NCI-H524 treated with DMSO at 0.1 percent for 48 hours (cell line): ENCODE measurements around the gene GPRASP3.
"Not testable (repeated sequence)": the region's sequence is repeated elsewhere in the genome, so short reads cannot be mapped to it uniquely, and the experiment has no call there.

ENCODE experiments used
- DNase-seq: peaks from one replicate; lab custom pipeline; 2025; lab: John Stamatoyannopoulos, UW

GPRASP3 gene, protein sequence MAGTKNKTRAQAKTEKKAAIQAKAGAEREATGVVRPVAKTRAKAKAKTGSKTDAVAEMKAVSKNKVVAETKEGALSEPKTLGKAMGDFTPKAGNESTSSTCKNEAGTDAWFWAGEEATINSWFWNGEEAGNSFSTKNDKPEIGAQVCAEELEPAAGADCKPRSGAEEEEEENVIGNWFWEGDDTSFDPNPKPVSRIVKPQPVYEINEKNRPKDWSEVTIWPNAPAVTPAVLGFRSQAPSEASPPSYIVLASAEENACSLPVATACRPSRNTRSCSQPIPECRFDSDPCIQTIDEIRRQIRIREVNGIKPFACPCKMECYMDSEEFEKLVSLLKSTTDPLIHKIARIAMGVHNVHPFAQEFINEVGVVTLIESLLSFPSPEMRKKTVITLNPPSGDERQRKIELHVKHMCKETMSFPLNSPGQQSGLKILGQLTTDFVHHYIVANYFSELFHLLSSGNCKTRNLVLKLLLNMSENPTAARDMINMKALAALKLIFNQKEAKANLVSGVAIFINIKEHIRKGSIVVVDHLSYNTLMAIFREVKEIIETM

DNA sequence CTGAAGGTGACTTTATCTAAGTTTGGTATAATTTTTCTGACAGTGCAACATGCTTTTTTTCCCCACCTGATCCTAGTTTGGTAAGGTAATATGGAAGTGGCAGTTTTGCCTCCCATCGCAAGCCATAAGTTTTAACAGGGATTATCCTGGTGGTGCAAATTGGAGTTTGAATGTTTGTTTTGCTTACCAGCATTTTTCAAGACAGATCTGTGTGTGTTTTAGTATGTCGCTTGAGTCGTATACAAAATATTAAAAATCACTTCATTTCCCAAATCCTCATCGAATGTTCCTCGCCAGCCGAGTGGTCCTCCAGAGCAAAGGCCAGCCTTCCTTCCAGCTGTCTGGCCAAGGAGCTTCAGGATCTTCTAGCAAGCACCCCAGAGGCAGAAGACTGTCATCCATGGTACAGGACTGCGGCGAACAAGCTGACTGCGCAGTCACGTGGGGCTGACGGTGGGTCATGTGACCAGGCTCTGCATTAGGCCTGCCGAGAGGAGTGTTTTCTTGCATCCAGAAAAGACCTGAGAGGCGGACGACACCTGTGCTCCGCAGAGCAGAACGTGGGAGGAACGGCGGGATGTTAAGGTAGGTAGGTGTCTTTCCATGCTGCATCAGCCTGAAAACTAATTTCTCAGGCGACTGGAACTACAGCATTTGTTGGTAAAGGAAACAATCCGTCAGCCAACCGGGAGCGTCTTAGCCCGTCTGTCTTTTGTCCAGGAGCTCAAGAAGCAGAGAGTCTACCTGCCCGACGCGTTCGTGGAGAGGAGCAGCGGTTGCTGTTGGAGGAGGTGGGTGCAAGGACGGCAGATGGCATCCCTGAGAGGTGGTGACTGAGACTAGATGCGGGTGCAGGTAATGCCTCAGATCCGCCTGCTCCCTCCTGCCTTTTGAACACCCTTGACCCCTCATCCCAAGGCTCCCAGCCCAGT is at the start of gene GPRASP3:
Gene GPRASP3, plus strand, starts transcription at position 507 of the 932 bp plus-strand sequence. CDS start 28,253 bp downstream, outside the sequence.
- peak; percentile 13 for DNase-seq

DNA sequence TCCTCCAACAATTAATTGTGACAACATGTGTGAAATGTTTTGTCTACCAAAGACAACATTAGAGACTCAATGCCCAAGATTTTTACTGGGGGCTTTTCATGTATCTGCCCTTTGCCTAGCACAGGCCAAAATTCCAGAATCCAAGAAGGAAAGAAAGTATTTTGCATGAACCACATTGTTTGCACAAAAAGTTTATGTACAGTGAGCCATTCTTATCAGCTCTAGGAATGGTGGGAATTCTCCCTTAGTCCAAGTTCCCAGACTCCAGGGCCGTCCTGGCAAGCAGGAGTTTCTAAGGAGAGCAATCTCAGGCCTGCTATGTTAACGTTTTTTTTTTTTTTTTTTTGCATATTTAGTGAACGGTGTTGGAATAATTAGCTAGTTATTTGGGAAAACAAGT is 47.7 kb upstream of the GPRASP3 start:
- DNase-seq = no peak

DNA sequence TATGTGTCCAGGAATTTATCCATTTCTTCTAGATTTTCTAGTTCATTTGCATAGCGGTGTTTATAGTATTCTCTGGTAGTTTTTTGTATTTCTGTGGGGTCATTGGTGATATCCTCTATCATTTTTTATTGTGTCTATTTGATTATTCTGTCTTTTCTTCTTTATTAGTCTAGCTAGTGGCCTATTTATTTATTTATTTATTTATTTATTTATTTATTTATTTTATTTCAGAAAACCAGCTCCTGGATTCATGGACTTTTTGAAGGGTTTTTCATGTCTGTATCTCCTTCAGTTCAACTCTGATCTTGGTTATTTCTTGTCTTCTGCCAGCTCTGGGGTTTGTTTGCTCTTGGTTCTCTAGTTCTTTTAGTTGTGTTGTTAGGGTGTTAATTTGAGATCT is 43.1 kb upstream of the GPRASP3 start:
- DNase-seq = not testable (repeated sequence)

DNA sequence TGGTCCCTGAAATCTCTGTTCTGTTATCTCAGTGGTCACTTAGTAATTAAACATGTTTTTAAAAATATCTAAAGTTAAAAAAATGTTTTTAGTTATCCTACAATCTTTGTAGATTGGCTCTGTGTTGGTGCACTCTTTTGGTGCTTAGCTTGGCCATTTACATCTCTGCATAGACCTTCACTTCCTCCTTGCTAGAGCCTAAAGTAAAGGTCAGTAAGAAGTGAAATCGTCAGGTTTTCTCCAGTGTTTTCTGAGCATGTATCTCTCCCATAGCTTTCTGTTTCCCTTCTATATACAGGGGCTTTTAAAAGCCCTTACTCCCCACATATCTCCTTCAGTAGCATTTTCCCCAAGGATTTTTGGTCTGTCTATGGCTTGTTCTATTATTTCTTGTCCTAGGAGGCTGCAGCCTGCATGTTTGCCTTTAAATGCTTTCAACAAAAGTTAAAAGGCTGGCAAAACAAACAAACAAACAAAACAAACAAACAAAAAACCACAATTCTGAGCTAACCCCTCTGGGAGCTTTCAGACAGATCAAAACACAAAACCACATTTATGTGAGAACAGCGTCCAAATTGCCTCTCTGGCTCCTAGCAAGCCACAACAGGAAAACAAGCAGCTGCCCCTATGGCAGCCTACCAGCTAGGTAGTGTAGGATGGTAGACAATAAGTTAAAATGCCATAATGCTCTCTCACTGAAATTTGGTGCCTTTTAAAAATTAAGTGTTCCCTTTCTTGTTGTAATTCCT is 35.6 kb upstream of the GPRASP3 start:
- no peak for DNase-seq

DNA sequence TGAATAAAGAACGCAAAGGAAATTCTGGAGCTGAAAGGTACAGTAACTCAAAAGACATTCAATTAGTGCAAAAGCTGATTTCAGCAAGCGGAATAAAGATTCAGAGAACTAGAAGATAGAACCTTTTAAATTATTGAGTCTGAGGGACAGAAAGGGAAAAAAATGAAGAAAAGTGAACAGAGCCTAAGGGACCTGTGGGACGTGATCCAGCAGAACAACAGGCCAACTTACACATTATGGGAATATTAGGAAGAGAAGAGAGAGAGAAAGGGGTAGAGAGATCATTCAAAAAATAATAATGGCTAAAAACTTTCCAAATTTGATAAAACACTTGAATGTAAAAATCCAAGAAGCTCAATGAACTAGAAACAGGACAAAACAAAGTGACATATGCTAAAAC is 25.8 kb upstream of the GPRASP3 start:
- no peak for DNase-seq

DNA sequence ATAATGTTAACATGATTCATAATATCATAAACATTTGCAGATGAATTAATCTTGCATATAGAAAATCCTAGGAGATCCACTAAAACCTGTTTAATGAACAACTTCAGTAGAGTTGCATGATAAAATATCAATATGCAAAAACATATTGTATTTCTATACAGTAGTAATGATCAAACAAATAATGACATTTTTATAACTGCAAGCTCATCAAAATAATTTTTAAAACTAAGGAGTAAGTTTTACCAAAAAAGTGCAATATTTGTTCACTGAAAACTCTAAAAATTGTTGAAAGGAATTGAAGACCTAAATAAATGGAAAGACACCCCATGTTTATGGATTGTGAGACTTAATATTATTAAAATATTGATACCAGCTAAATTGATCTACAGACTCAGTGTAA is 24.2 kb upstream of the GPRASP3 start:
- no peak for DNase-seq

DNA sequence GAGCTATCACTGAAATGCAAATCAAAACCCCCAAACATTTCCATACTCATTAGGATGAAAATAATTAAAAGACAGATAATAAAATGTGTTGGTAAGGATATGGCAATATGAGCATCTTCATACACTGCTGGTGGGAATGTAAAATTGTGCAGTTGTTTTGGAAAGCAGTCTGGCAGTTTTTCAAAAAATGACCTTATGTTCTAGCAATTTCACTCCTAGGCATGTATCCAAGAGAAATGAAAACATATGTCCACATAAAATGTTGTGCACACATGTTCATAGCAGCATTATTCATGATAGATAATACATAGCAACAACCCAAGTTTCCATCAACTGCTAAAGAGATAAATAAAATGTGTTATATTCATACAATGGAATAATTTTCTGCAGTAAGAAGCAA is 23.0 kb upstream of the GPRASP3 start:
- no peak for DNase-seq

DNA sequence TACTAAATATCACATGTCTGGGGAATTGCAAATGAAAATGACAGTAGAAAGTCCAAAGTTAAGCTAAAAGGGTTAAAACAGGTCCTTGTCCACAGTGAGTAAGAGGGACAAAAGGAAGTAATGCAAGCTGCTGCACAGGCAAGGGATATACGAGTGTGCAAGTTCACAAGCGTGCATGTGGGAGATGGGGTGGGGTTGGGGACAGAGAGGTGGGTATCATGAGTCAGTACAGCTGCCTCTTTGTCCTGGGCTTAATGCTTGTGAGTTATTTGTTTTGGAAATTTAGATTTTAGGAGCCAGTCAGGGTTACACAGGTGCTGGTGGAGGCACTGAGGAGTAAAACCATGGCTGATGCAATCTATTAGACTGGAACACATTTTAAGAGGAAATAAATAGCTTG is 11.6 kb upstream of the GPRASP3 start:
- DNase-seq = no peak

DNA sequence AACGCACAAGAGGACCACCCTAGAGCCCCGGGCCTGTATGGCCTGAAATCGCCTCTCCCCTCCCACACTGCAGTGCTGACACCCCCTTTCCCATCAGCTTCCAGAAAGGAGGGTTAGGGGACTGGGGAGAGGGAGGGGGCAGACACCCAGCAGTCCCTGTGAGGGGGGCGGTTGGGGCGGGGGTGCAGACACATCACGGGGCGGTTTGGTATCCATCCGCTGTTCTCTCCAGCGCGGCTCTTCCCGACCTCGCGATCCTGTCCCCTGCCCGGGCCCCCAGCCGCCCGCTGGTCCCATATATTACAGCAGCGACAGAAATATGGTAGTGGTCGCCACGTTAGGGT is 8.7 kb upstream of the GPRASP3 start:
- DNase-seq = no peak

DNA sequence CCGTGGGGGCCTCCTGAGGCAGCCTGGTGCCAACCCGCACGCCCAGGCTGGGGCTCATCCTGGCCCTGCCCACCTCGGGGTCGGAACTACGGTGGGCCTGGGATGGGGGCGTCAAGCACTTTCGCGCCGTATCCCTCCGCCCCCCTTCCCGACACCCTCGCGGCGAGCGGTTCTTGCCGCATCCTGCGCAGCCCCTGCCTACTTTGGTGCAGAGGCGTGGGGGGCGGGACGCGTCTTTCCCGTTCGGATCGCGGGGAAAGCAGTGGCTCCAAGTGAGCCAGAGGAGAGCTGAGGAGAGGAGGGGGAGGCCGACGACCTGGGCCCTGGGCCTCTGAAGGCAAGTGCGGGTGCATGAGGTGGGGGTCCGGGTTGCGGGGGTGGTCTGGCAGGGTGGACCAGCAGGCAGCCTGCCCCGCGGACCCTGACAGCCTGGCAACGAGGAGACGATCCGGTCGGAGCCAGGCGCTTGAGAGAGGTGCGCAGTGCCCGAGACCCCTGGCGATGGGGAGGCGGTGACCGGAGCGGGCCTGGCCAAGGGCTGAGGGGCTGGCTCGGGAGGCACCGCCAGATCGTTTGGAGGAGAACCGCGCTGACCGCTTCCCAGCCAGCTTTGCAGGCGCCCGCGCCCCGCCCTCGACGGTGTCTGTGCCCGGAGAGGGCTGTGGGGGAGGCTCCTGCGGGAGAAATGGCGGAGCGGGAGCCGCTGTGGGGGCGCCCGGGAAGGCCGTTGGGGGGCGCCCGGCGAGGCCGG is 8.2 kb upstream of the GPRASP3 start, which contains the start of gene GPRASP2:
Gene GPRASP2, plus strand, starts transcription at position 233 of the 751 bp plus-strand sequence. CDS start 2,422 bp downstream, outside the sequence.
- no peak for DNase-seq

DNA sequence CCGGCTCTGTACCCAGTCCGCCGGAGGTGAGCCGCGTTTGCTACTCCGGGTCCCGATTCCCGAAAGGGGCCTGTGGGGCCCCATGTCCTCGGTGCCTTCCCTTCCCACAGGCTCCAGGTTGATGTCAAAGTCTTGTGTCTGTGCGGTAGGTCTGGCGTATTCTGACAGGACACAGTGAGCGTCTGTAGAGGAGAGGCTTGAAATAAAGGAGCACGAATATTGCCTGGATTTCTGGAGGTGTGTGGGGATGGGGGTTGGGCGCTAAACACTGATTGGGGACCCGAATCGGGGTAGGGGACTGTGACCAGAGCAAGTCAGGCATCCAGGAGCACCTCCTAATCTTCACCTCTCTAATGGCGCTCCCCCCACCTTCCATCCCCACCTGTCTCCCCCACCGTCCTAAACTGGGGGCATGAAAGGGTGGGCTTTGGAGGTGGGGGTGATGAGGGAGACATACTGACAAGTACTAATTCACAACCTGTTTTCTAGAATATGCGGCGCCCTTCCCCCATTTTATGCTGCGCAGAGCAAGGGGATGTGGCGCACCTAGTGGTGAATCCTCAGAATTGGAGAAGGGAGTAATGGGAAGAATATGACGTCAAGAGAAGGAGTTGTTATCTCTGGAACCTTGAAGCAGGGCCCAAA is 7.4 kb upstream of the GPRASP3 start:
- peak; percentile 25 for DNase-seq

DNA sequence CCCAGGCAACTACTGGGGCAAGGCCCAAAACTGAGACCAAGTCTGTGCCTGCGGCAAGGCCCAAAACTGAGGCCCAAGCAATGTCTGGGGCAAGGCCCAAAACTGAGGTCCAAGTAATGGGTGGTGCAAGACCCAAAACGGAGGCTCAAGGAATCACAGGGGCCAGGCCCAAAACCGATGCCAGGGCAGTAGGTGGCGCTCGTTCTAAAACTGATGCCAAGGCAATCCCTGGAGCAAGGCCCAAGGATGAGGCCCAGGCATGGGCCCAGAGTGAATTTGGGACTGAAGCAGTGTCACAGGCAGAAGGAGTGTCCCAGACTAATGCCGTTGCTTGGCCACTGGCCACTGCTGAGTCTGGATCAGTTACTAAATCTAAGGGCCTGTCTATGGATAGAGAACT is 5.5 kb upstream of the GPRASP3 start:
- no peak for DNase-seq

DNA sequence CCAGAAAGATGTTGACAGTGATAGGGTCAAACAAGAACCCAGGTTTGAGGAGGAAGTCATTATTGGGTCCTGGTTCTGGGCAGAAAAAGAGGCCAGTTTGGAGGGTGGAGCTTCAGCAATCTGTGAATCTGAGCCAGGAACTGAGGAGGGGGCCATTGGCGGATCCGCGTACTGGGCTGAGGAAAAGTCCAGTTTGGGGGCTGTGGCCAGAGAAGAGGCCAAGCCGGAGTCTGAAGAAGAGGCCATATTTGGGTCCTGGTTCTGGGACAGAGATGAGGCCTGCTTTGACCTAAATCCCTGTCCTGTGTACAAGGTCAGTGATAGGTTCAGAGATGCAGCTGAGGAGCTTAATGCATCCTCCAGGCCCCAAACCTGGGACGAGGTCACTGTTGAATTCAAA is 4.6 kb upstream of the GPRASP3 start:
- DNase-seq = no peak

DNA sequence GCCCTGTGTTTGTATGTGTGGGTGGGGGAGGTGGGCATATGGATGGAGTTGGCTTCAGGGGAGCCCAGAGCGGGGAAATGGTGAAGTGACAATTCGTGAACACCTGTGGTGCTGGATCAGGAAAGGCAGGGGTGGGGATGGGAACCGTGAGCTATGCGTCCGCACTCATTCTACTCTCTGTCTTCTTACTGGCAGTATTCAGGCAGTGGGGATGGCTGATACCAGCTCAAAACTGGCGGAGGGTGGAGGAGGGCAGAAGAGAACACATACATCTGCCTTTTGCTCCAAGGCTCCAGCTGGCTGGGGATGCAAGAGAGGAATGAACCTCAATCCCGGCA is 595 bp downstream of the GPRASP3 start:
- DNase-seq = not testable (repeated sequence)

DNA sequence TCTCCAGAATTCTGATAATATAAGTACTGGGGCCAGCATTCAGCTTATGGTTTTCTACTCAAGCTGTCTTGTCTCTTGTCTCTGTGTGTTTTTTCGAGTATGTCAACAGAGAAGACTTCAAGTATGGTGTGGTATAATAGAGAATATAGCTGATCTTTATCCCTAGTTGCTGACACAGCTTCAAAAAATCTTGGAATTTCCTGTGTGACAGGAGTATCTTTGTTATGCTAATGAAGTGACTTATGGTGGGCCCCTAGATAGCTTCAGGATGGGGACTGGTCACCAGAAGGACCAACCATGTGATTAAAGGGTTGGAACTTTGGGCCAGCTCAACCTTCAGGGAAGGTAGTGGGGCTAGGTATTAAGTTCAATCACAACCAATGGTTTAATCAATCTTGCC is 2.9 kb downstream of the GPRASP3 start:
- no peak for DNase-seq

DNA sequence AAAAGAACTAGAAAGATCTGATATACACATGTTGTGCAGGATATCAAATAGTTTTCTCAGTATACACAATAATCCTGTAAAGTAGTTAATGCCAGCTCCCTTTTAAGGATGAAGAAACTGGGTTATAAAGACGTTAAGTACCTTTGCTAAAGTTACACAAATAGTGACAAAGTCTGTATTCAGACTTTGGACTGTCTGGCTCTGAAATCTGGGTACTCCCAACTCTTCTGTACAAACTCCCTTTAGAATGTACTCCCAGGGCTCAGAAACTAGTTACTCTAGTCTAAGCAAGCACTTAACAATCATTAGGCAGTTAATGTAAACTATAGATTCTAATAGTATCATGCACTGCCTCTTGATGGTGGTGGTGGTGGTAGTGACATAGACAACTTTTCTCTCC is 7.2 kb downstream of the GPRASP3 start:
- DNase-seq = no peak

DNA sequence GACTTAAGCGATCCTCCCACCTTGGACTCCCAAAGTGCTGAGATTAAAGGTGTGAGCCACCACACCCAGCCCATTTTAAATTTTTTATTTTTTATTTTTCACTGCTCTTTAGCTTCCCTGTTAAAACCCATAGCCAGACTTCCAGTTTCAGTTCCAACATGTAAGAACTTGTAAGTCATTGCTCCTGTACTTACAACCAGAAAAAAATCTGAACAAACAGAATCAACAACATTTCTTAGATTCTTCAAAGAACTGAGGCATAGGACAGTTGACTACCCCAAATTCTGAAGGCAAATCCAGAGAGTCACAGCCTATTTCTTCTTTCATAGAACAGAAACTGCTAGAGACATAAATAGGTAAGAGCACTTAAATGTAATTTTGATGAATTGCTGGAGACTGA is 8.1 kb downstream of the GPRASP3 start:
- no peak for DNase-seq

DNA sequence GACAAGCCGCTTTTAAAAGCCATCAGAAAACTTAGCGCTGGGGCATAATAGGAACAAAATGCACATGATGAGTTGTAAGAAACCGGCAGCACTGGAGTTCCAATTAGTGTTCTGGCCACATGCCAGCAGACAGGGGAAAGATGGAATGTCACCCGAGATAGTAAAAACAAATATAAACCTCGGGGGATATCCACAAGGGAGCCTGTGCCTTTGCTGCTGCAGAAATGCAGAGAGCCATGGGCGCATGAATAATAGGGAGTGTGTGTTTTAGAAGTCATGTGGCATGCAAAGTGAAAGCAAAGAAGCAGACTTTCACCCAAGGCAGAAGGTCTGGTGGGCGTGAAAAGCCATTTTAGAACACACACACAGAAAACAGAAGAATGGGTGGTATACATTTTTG is 19.1 kb downstream of the GPRASP3 start:
- DNase-seq = no peak

DNA sequence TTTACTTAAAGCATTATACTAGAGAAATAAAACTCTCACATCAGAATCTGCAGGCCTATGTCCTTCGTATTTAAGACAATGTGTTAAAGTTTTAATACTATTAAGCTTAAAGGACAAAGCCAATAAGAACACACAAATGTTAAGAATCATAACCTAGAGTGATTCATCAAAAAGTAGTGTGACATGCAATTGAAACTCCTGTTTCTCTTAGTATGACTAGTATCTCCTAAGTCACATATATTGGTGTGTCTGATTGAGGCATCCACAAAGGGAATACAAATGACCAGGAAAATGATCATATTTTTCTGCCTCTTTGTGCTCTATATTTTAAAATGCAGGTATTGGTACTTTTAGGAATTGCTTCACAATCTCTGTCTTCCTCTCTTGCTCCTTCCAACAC is 23.8 kb downstream of the GPRASP3 start:
- no peak for DNase-seq

DNA sequence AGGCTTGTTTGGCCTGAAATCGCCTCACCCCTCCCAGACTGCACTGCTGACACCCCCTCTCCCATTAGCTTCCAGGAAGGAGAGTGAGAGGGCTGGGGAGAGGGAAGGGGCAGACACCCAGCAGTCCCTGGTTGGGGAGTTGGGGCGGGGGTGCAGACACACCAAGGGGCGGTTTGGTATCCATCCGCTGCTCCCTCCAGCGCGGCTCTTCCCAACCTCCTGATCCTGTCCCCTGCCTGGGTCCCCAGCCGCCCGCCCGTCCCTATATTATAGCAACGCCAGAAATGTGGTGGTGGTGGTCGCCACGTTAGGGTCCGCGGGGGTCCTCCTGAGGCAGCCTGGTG is 24.9 kb downstream of the GPRASP3 start:
- DNase-seq = no peak
